Stimulated activated CD4-positive, alpha-beta T cell treated with anti-CD3 and anti-CD28 coated beads, Interleukin-1b, Interleukin-23, amount 100 ng/mL, for 48 hours (primary cell): ENCODE data around the gene SLCO4A1.
"Not testable (repeated sequence)": the region's sequence is repeated elsewhere in the genome, so short reads cannot be mapped to it uniquely, and the experiment has no call there.

Source experiments
- DNase-seq: peaks from one replicate; pipeline ENCODE4 v3.0.0-alpha.2; 2020

Gene SLCO4A1

DNA sequence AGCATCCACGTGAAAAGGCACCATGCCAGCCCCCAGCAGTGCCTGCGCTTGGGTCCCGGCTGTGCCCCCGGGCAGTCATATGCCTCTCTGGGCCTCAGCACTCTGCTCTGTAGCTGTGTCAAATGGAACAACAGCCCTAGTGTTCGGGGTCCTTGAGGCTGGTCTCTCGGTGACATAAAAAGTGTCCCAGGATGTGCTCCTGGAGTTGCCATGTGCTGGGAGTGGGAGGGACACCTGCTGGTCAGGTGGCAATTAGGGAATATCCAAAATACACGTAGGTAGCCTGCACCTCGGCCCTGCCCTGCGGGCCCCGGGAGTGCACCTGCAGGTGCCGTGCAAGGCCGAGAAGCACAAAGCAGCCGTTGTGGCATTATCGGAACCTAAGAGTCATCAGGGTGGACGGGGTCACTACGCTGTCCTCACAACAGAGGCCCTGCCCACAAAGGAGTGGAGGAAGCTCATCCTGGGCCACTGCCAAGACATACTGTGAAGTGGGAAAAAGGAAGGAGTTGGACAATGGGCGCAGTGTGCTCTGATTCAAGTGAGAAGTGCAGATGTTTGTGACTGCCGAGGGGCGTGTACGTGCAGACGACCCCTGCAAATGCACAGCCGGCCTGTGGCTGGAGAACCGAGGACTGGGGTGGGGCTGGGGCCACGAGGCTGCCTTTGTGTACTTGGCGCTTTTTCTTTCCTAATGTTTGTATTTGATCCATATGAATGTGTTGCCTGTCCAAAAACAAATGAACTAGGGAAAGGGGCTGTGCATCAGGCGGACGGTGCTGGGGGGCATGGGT is 24.6 kb downstream of the SLCO4A1 start:
- DNase-seq: no peak

DNA sequence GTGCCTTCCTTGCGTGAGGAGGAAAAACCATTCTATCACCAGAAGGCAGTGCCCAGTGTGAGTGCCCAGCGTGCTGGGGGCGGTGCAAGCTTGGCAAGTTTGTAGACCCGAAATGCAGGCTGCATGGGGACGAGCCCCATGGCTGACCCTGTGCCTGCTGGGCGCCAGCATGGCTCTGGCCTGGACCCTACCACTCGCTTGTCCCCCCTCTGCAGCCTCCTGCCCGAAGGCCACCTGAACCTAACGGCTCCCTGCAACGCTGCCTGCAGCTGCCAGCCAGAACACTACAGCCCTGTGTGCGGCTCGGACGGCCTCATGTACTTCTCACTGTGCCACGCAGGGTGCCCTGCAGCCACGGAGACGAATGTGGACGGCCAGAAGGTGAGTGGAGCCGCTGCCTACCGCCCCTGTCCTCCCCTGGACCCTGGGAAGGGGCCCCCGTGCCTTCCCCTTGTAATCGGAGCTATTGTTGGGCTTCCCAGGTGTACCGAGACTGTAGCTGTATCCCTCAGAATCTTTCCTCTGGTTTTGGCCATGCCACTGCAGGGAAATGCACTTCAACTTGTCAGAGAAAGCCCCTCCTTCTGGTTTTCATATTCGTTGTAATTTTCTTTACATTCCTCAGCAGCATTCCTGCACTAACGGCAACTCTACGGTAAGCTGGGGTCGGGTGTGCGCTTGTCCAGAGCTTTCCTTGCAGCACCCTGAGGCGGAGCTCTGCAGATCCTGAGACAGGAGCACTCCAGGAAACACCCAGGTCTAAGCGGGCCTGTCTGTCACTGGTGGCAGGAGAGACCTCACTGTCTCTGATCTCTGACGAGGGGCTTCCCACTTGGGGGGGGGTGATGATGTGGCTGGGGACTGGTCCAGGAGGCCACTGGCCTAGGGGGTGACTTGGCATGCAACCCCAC is 25.5 kb downstream of the SLCO4A1 start:
- no peak for DNase-seq

DNA sequence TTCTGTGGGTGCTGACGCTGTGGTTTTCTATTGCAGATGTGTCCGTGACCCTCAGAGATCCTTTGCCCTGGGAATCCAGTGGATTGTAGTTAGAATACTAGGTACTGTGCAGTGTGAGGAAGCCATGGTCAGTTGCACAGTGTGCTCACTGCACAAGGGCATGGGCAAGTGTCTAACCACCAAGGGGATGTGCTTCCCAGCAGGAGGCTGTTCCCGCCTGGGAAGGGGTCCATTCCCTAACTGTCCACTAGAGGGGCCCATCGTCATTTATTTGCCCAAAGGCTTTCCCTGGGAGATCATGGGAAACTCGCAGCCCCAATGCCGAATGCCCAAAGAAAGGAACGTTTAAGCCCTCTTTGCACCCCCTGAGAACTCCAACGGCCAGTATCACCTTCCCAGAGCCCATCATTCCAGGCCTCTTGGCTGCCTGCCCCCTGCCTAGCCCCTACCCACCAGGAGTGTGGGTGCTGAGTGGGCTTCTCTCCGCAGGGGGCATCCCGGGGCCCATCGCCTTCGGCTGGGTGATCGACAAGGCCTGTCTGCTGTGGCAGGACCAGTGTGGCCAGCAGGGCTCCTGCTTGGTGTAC is 26.2 kb downstream of the SLCO4A1 start:
- DNase-seq: no peak

DNA sequence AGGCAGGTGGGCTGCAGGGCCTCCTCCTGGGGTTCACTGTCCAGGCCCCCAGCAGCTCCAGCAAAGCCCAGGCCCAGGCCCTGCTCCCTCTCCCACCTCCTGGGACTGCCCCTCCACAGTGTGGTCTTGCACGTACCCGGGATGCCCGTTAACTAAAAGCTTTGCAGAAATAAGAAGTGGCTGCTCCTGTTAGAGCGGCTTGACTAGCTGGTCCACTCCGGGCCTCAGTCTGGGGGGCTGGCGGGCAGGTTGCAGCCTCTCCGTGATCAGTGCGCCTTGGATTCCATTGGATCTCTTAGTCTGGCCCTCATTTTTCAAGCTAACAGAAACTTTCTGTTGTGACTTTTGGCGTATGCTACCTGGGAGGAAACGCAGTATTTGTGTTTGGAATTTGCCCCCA is 26.9 kb downstream of the SLCO4A1 start:
- no peak for DNase-seq

DNA sequence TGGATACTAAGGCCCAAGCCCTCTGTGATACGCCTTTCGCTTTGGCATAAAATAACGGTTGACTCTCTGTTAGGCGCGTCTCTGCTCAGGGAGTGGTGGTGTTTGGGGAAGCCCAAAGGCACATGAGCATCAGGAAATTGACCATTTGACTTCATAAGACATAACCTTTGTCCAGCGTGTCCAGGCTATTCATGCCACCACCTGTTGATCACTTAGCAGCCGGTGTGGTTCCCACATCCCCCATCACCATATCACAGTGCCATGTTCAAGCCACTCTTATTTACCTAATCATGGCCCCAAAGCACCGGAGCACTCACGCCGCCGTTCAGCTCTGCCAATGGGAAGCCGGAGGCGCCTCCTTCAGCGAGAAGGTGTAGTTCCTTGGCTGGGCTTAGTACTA is 27.9 kb downstream of the SLCO4A1 start:
- DNase-seq: no peak

DNA sequence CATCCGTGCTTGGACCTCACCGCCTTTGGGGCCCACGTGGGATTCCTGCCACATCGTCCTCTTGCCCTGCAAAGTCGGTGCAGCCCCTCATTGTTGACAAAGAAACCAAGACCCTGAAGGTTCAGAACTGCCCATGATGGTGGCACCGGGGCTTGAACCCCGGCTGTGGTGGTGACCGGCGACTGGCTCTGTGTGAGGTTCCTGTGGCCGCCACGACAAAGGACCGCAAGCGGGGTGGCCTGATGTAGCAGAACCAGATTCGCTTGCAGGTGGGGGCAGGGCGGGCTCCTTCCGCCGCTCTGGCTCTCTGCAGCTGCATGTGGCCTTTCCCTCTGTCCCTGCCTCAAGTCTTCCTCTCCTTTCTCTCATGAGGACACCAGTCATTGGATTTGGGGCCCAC is 28.7 kb downstream of the SLCO4A1 start:
- no peak for DNase-seq

DNA sequence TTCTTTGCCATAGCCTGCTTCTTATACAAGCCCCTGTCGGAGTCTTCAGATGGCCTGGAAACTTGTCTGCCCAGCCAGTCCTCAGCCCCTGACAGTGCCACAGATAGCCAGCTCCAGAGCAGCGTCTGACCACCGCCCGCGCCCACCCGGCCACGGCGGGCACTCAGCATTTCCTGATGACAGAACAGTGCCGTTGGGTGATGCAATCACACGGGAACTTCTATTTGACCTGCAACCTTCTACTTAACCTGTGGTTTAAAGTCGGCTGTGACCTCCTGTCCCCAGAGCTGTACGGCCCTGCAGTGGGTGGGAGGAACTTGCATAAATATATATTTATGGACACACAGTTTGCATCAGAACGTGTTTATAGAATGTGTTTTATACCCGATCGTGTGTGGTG is 29.5 kb downstream of the SLCO4A1 start:
- DNase-seq: no peak

DNA sequence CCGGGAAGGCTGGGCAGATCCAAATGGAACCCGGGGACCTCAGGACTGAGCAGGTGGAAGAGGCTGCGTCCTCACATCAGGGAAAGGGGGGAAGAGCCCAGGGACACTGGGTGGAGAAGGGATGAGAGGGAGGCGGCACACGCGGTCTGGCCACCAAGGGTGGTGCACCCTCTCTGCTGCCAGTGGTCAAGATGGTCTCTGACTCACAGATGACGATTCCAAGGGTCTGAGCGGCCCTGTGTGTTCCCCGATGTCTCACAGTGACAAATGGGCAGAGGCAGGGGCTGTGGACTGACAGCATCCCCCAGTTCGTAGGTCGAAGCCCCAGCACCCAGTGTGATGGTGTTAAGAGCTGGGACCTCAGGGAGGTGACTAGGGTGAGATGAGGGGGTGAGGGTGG is 32.1 kb downstream of the SLCO4A1 start:
- no peak for DNase-seq

DNA sequence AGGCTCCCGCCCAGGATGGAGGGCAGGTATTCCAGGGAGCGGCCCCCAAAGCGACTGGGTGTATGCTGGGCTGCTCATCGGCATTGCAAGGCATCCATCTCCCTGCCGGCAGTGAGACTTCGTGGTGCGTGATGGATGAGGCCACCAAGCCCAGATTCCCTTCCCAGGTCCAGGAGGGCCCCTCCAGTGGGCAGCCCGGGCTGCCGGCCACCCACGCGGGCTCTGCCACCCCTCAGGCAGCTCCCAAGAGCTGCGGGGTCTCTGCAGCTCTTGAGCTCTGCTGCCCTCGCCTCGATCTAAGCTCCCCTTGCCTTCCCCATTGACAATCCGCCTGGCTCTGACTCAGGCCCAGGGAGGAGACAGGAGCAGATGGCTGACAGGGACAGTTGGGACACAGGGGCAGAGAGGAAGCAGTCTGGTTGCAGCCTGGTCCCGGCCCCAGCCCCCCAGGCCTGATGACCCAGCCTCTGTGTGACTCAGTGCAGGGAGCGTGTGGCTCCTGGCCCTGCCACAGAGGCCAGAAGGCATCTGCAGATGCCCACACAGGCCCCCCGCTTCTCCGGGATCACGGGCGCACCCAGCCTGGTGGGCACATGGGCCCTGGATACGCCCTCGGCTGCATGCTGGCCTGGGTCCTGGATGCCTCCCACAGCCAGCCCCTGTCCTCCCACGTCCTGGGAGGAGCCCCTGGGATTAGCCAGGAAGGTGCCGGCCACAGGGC is 33.0 kb downstream of the SLCO4A1 start:
- no peak for DNase-seq

DNA sequence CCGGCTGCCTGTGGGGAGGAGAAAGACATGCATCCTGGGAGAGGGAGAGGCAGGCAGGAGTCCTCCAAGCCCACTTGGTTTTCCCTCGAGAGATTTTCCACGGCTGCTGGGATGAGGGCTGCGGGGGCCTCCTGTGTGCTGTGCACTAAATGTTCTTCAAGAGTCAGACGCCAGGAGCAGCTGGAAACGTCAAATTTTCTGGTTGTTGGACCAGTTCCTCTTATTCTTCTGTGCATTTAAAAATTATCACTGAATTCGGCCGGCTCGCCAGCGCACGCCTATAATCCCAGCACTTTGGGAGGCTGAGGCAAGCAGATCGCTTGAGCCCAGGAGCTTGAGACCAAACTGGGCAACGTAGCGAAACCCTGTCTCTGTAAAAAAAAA is 33.6 kb downstream of the SLCO4A1 start:
- DNase-seq: no peak

DNA sequence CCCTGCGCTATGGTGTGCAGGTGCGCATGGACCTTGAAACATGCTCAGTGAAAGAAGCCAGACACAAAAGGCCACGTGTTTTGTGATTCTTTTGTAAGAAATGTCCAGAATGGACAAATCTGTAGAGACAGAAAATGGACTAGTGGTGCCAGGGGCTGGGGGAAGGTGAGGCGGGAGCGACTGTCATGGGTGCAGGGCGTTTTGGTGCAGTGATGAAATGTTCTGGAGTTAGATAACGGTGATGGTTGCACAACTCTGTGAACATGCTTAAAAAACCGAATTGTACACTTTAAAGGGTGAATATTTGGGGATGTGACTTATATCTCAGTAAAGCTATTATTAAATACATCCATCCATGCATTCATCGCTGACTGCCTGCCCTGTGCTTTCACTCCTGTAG is 34.7 kb downstream of the SLCO4A1 start:
- no peak for DNase-seq

DNA sequence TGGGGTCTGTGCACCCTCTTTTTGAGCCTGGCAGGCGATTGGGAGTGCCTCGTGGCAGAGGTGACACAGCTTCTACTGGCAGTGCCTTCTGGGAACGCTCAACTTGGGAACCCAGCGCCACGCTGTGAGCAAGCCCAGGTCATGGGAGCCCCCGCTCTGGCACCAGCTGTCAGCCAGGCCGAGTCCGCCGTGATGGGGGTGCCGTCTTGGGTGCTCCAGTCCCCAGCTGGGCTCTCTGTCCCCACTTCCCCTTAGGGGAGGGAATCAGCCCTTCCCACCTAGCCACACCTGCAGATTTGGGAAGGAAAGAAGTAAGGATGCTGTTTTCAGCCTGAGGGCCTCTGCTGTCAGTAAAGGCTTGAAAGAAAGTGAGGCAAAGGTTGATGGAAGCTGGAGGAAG is 35.4 kb downstream of the SLCO4A1 start:
- DNase-seq: no peak

DNA sequence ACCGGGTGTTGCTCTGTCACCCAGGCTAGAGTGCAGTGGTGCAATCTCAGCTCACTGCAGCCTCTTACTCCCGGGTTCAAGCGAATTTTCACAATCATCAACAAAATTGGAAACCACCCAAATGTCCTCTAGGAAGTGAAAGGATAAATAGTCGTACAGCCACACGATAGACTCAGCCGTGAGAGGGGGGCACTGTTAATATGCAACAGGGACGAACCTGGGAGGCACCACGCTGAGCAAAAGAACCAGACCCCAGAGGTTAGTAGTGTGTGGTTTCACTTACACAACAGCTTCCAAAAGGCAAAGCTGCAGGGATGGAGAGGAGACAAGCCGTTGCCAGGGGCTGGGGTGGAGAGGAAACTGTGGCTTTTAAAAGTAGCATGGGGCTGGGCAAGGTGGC is 36.2 kb downstream of the SLCO4A1 start:
- no peak for DNase-seq

DNA sequence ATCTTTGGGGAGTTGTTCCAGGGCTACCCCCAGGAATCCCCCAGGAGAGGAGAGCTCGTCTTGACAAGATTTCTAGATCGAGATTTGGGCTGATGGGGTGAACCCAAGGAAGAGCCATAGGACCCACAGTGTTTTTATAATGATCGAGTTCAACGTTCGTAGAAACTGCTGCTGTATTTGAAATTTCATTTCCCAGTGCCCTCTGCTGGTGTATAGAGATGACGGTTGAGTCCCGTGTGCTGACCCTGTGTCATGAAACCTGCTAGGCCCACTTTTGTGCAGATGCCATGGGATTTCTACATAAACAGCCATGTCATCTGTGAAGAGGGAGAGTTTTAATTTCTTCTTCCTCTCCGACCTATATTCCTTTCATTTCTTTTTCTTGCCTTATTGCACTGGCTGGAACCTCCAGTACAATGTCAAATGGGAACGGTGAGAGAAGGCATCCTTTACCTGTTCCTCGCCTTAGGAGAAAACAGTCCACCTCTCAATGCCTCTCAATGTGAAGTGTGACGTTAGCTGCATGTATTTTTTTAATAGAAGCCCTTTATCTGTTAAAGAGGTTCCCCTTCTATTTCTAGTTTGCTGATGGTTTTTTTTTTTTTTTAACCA is 37.8 kb downstream of the SLCO4A1 start:
- DNase-seq: no peak

DNA sequence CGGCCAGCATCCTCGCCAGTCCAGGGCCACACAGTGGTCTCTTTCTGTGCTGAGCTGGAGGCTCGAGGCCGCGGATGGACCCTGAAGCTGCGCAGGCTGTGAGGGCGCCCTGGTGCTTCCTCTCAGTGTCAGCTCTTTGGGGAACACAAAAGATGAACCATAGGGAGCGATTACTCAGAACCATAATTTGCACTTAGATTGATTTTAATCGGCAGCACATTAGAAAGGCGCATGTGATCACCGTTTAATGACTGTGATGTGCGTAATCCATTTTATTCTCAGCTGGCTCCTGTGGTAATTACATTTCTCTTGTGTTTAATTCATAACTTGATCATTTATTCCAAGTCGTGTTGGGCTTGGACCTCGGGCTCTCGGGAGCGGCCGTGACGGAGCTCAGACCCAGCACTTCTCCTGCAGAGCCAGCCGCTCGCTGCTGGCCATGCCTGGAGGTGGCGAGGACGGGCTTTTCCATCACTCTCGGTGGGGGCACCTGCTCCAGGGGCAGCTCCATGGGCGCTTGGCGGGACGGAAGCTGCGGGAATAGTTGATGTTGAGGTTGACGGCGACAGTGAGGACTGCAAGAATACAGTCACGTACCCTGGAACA is 40.7 kb downstream of the SLCO4A1 start:
- no peak for DNase-seq

DNA sequence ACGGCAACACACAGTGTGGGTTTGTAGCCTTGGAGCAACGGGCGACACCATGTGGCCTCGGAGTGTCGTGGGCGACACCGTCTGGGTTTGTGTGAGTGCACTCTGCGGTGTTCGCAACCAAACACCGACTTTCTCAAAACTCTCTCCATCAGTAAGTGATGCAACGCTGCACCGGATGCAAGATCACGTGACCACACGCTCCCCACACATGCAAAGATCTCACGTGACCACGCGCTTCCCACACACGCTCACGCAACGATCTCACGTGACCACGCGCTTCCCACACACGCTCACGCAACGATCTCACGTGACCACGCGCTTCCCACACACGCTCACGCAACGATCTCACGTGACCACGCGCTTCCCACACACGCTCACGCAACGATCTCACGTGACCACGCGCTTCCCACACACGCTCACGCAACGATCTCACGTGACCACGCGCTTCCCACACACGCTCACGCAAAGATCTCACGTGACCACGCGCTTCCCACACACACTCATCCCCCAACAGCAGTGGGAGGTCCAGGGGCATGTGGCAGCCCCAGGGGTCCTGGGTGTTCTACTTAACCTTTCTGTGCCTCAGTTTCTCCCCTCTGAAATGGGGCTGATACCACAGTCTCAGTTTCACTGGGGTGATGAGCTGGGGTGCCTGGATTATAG is 41.5 kb downstream of the SLCO4A1 start:
- DNase-seq: not testable (repeated sequence)

DNA sequence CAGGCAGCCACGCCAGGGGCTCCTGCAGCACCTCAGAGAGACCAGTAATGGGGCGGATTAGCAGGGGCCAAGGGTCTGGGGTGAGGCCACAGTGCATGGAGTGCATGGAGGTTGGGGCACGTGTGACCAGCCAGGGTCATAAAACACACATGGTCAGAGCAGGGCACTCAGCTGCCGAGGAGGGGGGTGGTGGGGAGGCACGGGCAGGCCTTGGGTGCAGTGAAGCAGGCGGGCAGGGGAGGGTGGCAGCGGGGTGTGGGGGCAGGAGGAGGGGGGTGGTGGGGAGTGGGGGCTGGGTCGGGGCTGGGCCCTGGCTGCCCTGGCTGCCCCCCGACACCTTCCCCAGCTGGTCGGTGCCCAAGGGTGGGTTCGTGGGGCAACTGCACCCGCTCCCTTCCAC is 42.7 kb downstream of the SLCO4A1 start:
- no peak for DNase-seq

DNA sequence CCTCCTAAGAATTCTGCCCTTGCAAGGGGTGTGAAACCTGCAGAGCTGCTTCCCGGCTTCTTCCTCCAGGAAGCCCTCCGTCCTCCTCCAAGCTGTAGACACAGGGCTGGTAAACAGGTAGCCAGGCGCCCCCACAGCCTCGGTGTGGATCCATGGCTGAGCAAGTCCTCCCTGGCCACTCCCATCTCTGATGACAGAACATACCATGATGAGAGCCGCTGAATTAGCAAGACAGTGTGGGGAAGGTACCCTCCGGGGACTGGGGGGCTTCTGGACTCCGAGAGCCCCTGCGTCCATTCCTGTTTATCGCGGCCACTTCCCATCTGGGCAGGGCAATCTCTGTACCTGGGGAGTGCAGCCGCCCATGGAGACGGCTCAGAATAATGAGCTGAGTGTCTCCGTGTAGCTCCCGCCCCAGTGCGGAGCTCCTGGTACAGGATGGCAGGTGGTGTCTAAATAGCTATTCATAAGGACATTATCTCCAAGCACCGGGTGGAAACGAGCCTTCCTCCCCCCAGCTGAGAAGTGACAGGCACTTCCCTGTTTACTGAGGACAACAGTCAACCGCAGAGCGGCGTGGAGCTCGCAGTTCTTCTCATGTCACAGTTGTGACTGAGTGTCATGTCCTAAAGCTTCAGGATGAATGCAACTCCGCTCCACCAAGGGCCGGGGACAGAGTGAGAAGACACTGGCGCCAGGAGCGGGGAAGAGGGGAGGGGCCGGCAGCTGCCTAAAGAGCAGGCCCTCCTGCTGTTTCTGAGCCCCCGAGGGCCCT is 43.7 kb downstream of the SLCO4A1 start:
- DNase-seq: no peak

DNA sequence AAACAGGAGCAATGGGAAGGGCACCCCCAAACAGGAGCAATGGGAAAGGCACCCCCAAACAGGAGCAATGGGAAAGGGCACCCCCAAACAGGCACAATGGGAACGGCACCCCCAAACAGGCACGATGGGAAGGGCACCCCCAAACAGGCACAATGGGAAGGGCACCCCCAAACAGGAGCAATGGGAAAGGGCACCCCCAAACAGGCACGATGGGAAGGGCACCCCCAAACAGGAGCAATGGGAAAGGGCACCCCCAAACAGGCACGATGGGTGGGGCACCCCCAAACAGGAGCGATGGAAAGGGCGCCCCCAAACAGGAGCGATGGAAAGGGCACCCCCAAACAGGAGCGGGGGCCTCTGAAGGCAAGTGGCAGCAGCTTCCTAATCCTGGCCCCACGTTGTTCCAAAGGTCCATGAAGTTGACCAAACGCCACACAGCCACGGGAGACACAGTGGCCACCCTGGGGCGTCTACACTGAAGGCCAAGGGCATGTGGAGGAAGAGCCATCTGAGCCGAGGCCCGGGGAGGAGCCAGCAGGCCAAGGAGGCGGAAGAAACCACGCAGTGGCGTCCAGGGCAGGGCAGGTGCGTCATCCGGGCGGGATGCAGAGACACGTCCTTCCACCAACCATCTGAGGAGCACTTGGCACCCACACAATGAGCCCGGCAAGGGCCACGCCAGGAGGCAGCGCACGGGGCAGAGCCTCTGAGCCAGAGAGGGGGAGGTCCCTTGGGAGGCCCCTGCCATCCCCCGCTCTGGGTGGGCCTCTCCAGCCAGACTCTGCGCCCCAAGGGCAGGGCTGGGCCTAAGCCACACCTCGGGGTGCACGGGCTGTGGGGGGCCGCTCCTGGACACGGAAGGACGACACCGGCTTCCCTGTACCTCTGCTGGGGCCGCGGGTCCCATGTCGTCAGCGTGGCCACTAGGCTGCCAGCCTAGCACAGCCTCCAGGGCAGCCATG is 44.8 kb downstream of the SLCO4A1 start:
- no peak for DNase-seq

DNA sequence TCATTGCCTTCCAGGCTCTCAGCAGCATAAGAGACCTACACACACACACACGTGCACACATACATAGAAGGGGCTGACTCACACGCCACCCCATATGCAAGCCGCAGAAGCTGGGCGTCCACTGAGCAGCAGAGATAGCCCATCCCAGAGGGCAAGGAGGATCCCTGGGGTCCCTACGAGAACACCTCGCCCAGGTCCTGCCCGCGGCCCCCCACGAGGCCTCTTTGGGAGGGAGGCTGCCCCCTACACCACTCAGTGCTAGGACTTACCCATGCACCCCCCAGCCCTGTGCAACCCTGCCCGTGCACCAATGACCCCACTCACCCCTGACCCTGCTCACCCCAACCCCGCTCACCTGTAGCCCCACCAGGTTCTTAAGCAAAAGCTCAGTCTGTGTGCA is 45.8 kb downstream of the SLCO4A1 start:
- DNase-seq: no peak
